HG03066 (cell line): Measurements from ENCODE around the gene POU4F2.

Source experiments
- ATAC-seq: cut with Tn5 transposase; IDR thresholded peaks from one replicate; pipeline ENCODE4 v1.9.1; 2021; ENCODE audit warnings: low read depth; ENCODE audit not compliant: unreplicated experiment

The POU4F2 gene, protein sequence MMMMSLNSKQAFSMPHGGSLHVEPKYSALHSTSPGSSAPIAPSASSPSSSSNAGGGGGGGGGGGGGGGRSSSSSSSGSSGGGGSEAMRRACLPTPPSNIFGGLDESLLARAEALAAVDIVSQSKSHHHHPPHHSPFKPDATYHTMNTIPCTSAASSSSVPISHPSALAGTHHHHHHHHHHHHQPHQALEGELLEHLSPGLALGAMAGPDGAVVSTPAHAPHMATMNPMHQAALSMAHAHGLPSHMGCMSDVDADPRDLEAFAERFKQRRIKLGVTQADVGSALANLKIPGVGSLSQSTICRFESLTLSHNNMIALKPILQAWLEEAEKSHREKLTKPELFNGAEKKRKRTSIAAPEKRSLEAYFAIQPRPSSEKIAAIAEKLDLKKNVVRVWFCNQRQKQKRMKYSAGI

DNA sequence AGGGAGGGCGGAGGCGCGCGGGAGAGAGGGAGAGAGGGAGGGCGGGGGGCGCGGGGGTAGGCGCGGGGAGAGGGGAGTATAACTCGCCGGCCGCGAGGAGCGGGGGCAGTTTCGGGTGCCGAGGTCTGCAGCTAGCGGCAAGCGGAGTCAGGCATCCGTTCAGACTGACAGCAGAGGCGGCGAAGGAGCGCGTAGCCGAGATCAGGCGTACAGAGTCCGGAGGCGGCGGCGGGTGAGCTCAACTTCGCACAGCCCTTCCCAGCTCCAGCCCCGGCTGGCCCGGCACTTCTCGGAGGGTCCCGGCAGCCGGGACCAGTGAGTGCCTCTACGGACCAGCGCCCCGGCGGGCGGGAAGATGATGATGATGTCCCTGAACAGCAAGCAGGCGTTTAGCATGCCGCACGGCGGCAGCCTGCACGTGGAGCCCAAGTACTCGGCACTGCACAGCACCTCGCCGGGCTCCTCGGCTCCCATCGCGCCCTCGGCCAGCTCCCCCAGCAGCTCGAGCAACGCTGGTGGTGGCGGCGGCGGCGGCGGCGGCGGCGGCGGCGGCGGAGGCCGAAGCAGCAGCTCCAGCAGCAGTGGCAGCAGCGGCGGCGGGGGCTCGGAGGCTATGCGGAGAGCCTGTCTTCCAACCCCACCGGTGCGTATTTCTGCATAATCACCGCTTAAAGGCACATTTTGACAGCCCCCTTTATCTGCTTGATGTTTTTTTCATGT lies at the start of gene POU4F2:
Gene POU4F2 (plus strand): TSS at position 108 of the 720 bp plus-strand sequence. CDS start 248 bp downstream, at position 356.
- no peak for ATAC-seq

DNA sequence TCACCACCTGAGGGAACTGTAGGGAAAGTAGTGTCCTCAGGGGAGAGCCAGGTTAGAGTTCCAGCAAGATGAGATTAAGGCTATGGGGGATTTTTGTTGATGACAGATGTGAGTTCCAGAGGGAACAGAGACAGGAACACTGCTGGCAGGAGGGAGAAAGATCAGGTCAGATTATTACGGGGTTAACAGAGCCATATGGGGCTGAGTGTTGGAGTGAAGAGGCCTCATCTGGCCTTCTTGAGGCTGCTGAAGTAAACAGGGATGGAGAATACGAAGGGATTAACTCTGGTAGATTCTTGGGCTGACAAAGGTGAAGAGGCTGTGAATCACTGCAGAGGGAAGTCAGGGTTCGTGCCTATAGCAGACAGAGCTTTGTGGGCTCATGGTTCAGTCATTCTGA lies 47.9 kb upstream of the POU4F2 start:
- no peak for ATAC-seq

DNA sequence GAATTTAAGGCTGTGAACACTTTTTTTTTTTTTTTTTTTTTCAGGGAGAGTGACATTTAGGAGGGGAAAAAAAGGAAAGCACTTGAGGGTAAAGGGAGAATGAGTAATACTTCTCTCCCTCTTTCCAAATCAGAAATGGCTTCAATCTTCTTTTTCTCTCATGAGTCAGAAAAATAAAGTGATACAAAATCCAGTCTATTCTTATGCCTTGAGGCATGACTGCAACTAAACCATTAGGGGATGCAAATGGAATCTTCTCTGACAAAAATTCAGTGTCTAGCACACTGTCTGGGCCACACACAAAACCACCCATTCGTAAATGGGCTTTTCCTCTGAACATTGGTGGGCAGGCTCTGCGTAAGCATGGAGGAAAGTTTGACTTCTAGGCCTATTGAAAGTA lies 46.7 kb upstream of the POU4F2 start:
- no peak for ATAC-seq

DNA sequence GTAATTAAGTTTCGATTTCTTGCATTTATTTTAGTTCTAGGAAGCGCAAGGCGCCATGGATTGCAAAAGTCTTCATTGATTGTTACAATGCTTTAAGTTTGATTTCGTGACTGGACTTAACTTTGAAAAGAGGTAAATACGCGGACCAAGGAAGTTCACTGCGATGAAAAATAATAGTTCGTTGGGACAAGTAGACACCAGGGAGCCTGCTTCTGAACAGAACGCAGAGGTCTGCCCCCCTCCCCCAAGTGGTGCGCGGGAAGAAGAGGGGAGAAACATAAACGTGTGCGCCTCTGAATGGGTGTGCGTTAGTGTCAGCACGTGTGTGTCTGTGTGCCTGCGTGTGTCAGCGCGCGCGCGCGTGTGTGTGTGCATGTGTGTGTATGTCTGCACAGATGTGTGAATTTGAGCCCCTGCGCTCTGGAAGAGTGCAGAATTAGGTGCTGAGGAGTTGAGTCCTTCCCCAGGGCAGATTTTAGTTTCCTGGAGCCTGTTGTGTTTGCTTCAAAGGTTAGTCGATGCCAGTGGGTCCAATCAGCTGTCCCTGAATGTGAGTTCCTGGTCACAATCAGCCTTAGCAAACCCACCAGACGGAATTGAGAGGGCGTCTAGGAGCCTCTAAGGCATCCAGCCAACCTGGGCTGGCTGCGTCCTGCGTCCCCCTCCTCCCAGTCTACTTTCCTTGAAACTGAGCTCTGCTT lies 5.8 kb upstream of the POU4F2 start:
- no peak for ATAC-seq

DNA sequence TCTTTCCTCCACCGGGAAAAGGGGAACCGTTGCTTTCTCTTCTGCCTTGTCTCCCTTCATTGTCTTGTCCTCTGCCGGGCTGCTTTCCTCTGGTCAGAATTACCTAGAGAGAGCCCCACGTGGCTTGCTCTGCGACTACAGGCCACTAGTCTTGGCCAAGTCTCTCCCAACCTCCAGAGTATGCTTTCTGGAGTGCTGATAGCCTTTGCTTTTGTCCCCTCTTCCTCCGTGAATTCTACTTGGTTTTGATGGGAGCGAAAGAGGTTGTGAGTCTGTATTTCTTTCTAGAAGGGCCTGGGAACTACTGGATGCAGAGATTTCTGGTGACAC lies 5.3 kb upstream of the POU4F2 start:
- no peak for ATAC-seq

DNA sequence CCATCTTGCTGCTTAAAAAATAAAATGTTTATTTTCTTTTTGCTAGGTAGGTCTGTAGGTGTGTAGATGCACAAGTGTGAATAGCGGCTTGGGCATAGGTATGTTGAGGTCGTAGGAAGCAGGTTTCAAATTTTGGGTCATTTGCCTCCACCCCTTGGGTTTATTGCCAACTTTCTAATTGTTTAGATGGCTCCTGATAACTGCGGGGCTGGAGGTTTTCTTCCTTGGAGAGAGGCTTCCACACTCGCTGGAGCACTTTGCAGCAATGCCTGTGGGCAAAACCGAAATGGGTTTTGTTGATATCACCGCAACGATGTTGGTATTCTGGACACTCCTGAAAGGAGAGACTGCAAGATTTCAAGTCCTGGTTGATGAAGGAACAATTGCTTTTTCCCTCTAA lies 3.9 kb upstream of the POU4F2 start:
- ATAC-seq, result no peak

DNA sequence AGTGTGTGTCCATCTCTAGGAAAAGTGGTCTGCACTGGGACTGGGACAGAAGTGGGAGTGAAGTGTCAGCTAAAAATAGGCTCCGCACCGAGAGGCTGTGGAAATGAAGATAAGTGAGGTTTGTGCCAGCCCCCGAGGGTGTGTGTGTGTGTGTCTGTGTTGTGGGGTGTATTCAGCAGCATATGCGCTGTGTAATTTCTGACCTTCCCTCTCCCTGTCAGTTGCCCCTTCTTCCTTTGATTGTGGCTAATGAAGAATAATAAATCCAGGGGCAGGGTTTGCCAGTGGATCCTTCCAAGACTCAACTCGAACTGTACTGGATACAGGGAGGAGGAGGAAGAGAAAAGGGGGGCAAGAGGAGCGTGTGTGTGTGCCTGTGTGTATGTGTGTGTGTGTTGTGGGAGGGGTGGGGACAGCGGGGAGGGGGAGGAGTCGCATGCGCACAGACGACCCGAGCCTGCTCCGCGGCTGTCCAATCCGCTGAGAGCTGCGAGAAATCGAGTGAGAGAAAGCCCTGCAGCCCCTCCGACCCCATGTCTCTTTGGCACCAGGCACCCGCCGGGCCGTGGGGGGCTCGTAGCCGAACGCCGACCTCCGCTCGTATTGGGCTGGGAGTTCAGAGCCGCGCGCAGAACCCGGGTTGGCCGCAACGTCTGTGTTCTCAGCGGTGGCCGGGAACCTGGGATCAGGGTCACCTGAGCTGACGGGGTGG lies 916 bp upstream of the POU4F2 start:
- no peak for ATAC-seq

DNA sequence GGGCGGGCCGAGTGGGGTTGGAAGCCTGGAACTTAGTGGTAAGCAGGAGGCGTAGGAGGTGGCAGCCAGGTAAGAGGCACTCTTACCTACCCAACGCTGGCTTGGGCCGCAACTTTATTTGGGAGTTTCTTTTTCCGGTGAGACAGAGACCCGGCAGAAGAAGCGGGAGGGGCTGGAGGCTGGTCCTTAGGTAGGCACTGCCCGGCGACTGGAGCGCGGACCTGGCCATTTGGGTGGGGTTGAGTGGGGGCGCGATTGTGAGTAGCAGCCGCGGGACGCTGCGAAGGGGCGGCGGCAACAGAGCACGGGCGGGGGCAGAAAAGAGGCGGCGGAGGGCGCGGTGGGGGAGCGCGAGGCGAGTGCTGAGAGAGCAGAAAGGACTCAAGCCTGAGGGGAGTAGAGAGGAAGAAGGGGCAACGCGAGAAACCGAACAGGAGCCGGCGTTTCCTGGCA lies 334 bp upstream of the POU4F2 start:
- no peak for ATAC-seq

DNA sequence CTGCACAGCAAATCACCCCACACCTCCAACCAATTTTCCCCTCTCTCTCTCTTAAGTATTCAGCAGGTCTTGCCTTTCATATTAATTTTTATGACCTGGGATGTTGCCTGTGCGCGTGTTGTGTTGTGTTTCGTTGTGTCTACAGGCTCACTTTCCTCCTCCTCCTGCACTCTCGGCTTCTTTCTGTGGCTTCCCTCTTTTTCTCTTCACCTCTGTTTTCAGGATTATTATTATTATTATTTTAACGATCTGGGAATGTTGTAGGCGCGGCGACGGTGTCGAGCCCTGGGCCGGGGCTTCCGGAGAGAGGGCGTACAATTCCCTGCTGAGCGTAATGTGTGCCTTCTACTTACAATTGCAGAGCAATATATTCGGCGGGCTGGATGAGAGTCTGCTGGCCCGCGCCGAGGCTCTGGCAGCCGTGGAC lies 826 bp downstream of the POU4F2 start:
- ATAC-seq, result no peak

DNA sequence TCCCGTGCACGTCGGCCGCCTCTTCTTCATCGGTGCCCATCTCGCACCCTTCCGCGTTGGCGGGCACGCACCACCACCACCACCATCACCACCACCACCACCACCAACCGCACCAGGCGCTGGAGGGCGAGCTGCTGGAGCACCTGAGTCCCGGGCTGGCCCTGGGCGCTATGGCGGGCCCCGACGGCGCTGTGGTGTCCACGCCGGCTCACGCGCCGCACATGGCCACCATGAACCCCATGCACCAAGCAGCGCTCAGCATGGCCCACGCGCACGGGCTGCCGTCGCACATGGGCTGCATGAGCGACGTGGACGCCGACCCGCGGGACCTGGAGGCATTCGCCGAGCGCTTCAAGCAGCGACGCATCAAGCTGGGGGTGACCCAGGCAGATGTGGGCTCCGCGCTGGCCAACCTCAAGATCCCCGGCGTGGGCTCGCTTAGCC lies 1.4 kb downstream of the POU4F2 start:
- ATAC-seq, result no peak

DNA sequence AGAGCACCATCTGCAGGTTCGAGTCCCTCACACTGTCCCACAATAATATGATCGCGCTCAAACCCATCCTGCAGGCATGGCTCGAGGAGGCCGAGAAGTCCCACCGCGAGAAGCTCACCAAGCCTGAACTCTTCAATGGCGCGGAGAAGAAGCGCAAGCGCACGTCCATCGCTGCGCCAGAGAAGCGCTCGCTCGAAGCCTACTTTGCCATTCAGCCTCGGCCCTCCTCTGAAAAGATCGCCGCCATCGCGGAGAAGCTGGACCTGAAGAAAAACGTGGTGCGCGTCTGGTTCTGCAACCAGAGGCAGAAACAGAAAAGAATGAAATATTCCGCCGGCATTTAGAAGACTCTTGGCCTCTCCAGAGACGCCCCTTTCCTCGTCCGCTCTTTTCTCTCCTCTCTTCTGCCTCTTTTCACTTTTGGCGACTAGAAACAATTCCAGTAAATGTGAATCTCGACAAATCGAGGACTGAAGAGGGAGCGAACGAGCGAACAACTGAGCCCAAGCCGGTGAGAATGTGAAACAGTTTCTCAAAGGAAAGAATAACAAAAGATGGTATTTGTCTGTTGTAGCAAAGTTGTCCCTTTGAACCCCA lies 1.9 kb downstream of the POU4F2 start:
- no peak for ATAC-seq

DNA sequence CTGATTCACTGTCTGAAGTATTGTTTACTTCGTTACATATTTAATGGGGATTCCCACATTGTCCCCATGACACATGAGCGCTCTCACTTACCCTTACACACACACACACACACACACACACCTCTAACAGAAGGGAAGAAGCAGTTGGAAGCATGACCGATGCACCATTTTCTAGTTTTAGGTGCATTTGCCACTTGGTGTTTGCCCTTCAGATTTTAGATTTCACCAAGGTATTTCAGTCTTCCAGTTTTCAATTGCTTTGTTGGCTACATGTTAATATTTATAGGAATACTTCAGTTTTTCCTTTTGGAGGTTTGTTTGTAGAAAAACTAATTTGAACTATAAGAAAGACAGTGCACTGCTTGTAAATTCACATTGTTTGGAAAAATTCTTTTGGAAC lies 3.1 kb downstream of the POU4F2 start:
- no peak for ATAC-seq

DNA sequence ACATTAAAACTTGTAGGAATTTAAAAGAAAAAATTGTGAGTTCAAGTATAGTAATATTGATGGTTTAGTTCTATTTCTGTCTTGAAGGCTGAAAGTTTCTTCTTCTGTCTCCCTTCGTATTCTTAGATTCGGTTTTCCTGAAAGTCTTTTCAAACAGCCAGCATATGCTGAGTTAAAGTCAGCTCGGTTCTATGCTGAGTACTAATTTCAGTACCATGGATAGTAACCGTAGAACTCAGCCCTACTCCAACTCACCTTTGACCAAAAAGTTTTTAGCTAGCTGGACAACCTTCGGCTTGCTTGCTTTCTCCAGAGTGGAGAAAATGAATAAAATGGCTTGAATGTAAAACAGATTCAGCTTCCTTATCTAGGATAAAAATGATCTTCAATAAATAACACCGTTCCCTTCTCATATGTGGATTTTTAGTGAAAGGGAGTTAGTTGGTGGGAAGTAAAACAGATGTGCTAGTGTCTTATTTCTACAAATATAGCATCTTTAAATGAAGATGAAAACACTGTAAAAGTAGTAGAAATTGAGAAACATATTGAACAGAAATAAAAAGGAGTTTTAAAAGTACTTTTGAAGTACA lies 5.2 kb downstream of the POU4F2 start:
- ATAC-seq, result no peak

DNA sequence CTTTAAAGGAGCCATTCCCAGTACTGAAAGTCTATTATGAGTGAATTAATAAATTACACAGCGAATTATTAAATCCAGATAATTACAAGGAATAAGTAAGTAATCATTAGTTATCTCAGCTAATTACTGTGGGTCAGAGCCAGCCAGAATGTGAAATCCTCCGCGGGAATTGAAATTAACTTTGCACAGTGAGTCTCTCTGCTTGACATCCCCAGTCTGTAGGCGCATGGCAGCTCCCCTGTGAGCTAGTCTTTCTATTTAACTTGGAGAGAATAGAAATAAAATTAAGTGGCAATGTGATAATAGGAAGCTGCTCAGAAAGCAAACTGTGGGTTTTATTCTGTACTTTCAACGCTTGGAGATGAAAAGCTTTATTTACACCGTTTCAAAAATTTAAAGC lies 7.2 kb downstream of the POU4F2 start:
- no peak for ATAC-seq

DNA sequence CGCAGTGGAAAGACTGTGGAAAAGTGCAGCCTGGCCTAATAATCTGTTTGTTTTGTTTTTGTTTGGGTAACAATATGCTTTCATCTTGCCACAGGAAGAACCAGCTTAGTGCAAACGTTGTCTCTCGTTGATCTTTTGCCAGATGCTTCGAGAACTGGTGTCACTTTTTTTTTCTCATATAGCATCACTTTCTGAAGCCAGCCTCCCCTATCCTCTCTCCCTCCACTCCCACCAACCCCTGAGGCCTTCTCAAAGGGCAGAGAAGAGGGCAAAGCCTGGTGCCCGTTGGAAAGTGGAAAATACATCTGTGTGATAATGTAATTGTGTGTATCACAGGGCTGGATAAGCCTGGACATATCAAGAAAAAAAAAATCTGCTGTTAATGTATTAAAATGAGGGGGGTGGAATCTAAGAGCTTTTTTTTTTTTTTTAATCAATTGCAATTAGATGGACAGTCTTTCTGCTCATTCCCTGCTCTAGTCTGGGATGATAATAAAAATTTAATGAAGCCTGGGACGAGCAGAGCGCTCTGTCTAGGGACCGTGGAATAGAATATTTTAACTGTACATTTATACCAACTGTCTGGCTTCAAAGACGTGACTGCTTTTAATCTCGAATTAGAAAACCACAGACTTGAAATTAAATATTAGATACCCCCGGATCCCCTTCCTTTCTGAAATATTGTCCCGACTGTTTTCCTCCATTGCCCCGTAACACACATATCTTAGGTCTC lies 8.1 kb downstream of the POU4F2 start:
- no peak for ATAC-seq

DNA sequence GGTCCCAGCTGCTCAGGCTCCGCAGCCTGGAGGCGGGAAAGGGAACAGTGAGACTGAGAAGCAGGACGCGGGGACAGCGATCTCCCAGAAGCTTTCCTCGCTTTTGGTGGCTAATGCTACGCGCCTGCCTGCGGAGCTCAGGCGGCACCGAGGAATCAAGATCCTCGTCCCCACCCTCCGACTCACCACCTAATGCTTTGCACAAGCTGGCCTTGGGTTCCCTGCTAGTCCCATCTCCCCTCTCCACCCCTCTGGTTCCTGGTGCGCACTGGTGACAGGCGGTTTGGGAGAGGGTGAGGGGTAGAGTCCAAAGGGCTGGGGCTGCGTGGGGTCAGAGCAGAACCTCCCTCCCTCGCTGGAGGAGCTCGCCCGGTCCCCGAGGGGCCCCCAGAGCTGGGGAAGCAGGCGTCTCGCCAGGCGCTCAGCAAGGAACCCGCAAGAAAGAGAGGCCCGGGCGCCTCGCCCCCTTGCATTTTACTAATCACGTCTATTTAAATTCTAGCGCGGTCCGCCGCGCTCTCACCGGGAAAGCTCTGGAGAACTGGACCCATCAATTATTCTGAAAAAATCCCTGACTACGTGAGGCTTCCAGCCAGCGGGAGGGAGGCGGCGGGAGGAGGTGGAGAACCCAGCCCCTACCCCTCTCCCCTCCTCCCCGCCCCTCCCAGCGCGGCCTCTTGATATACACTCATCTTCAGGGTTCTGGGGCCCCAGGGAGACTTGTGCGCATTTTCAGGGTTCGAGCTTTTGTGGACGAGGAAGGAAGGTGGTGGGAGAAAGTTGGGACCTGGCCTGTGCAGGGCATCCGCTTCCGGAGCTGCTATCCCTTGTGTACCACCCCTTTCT lies 9.1 kb downstream of the POU4F2 start:
- ATAC-seq, result no peak

DNA sequence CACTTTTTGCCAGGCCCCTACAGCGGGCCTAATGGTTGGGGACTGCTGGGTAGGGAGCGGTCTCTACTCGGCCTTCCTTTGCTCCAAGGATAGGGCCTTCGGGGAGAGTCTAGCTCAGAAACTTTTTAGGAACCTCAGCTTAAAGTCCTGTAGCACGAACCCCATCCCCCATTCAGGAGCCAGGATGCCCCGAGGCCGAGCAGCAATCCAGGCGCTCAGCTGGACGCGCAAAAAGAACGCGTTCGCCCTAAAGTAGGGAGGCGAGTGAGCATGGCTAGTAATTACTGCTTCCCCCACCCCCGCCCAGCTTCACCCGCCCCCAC lies 9.7 kb downstream of the POU4F2 start:
- no peak for ATAC-seq

DNA sequence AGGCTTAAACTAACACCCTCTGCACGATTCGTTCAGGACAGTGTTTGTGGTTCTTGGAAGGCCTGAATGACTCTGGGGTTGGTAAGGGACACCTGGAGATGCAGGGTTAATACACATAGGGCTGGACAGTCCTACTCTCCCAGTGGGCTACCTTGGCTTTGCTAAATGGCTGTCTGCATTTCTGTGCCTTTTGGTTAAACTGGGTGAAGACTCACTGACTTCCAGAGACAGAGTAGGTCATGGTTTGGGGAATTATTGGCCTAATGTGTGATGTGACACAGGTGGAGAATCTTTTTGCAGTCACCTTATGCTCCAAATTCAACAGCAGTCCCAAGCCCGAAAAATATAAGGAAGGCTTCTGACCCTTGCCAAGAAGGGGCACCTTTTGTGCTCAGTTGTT lies 10.5 kb downstream of the POU4F2 start:
- no peak for ATAC-seq

DNA sequence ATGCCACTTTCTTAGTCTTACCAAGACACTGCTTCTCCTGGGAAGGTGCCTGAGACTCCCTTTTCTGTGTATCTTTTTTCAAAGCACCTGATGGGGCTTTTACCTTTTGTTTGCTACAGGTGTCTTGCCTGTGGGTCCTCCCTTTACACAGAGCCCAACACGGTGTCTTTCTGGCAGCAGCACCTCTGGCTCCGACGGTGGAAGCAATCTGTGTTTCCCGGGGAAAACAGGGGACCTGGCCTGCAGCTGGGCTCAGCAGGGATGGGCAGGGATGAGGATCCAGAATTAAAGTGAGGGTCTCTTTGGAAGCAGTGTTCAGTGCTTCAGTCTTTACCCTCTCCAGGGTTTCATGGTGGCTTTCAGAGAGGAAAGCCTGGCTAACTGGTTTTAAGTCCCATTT lies 11.3 kb downstream of the POU4F2 start:
- ATAC-seq, result no peak
